ENCODE data around the gene STAC.

The STAC gene

GRCh38 chr3:36482880-36483279 lies 102.6 kb downstream of the STAC start:
- H3K4me3 ChIP-seq (replicated peaks; ENCODE audit: low read depth, low read length): no peak overlapping the region
- no peak for TF ChIP-seq CTCF (IDR thresholded peaks at IDR 0.05; ENCODE audit: low read length, missing control alignments)
- no peak for DNase-seq (ENCODE audit: low read depth)

GRCh38 chr3:36483709-36484108 lies 103.4 kb downstream of the STAC start:
- DNase-seq (ENCODE audit: low read depth): no peak
- TF ChIP-seq CTCF (IDR thresholded peaks at IDR 0.05; ENCODE audit: low read length, missing control alignments): no peak
- H3K4me3 ChIP-seq (replicated peaks; ENCODE audit: low read depth, low read length): no peak overlapping the region

- H3K4me3 ChIP-seq (replicated peaks; ENCODE audit: low read depth, low read length): no peak overlapping the region
- TF ChIP-seq CTCF (IDR thresholded peaks at IDR 0.05; ENCODE audit: low read length, missing control alignments): no peak
- DNase-seq (ENCODE audit: low read depth): no peak
These were observed 104.1 kb downstream of the STAC start for GRCh38 chr3:36484386-36484785.

- no peak for DNase-seq (ENCODE audit: low read depth)
- no peak overlapping the region for H3K4me3 ChIP-seq (replicated peaks; ENCODE audit: low read depth, low read length)
- no peak for TF ChIP-seq CTCF (IDR thresholded peaks at IDR 0.05; ENCODE audit: low read length, missing control alignments)
These were observed 105.9 kb downstream of the STAC start for GRCh38 chr3:36486009-36486795.

GRCh38 chr3:36487616-36488015 lies 107.3 kb downstream of the STAC start:
- H3K4me3 ChIP-seq (replicated peaks; ENCODE audit: low read depth, low read length): no peak overlapping the region
- no peak for TF ChIP-seq CTCF (IDR thresholded peaks at IDR 0.05; ENCODE audit: low read length, missing control alignments)
- no peak for DNase-seq (ENCODE audit: low read depth)

GRCh38 chr3:36488077-36488789 lies 107.9 kb downstream of the STAC start:
- no peak for TF ChIP-seq CTCF (IDR thresholded peaks at IDR 0.05; ENCODE audit: low read length, missing control alignments)
- peak; percentile 7 for DNase-seq (ENCODE audit: low read depth)
- H3K4me3 ChIP-seq (replicated peaks; ENCODE audit: low read depth, low read length): no peak overlapping the region
